Epithelial cell of proximal tubule (primary cell): ENCODE data around the gene P2RX2. TPM values are rescaled to one million over a fixed set of nuclear protein-coding genes. Genes with fewer than 3 reads are reported as not detected.

Experiments used
- DNase-seq: peaks from one replicate; pipeline ENCODE4 v3.0.0-alpha.2; 2011; ENCODE audit warnings: low read depth
- H3K4me3 ChIP-seq: 2 replicates; pipeline ENCODE4 v1.5.1; 2011; ENCODE audit warnings: low read depth, mild to moderate bottlenecking, low read length
- total RNA-seq: library from RNA; depleted of rRNA; stranded (reverse); fragments of >200 nt; gene quantifications from 2 replicates; pipeline ENCODE4 v1.2.3, GENCODE V29; 2015
- TF ChIP-seq, protein P1 (sequence below): conservative IDR thresholded peaks from 2 replicates; pipeline ENCODE4 v1.5.1; 2012; ENCODE audit warnings: low read depth, mild to moderate bottlenecking, low read length

P2RX2 gene
- total RNA-seq, 1 donor from 2014 or later: not detected

DNA sequence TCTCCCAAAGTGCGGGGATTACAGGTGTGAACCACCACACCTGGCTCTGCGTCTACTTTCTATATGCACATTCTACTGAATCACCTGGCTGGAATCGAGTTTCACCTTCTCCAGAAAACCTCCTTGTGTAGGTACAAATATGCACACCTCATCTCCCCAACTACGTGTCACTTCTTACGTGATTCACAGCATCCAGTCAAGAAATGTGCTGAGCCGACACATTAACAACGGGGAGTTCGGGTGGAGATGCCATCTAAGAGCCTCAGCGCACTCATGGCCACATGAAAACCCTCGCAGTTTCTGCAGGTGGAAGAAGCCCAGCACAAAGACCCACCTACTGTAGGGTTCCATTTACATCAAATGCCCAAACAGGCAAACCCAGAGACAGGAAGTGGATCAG lies 29.3 kb downstream of the P2RX2 start:
- TF ChIP-seq, protein P1, sequence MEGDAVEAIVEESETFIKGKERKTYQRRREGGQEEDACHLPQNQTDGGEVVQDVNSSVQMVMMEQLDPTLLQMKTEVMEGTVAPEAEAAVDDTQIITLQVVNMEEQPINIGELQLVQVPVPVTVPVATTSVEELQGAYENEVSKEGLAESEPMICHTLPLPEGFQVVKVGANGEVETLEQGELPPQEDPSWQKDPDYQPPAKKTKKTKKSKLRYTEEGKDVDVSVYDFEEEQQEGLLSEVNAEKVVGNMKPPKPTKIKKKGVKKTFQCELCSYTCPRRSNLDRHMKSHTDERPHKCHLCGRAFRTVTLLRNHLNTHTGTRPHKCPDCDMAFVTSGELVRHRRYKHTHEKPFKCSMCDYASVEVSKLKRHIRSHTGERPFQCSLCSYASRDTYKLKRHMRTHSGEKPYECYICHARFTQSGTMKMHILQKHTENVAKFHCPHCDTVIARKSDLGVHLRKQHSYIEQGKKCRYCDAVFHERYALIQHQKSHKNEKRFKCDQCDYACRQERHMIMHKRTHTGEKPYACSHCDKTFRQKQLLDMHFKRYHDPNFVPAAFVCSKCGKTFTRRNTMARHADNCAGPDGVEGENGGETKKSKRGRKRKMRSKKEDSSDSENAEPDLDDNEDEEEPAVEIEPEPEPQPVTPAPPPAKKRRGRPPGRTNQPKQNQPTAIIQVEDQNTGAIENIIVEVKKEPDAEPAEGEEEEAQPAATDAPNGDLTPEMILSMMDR: no peak
- no peak overlapping the region for H3K4me3 ChIP-seq
- no peak for DNase-seq

DNA sequence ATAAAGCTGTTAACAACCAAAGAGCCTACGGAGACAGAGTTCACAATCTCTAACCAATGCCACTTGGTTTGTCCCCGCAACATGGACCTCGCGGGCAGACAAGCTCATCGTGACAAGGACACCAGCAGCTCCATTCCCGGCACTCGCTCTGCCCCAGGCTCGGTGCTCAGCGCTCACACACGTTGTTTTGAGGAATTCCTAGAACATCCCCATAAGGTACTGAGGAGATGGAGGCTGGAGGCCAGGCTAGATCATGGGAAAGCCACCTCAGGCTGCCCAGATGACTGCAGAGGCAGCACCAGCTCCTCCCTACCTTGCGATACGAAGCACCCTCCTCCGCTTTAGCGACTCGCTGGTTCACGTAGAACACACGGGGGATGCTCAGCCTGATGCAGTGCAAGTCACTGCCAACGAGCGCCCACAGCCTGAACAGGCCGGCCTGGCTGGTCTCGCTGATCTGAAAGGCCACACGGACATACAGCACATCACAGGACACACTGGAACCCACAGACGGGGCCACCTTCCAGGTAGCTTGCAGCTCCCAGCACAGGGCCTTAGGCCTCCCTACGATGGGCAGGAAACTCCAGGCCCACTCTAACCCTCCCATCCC lies 30.1 kb downstream of the P2RX2 start:
- no peak for DNase-seq
- TF ChIP-seq, protein P1: no peak
- no peak overlapping the region for H3K4me3 ChIP-seq

DNA sequence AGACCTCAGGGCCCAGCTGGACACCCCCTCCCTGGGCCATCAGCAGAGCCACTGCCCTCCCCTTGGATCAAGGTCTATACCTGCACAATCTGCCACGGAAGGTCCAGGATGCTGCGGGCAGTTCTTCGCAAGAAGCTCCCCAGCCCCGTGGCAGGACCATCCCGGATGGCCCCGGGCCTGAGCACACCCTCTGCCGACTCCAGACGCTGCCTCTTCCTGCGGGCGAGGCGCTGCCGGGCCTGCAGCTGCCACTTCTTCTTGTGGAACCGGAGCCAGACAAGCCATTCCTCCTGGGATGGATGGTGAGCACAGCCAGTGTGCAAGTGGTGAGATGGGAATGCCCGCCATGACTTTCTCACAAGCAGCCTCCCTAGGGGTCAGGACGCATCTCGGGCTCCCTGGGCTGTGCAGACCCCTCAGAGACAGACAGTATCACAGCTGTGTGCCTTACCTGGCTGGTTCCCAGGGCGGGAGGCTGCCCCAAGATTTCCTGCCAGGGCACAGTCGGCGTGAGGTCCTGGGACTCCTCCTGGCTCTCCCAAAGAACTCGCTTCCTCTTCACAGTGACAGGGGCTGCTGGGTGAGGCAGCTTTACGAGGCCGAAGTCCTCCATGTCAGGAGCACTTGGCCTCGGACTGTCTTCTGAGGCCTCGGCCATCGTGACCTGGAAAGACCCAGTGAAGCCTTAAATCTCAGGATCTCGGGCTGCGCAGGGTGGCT lies 30.8 kb downstream of the P2RX2 start:
- no peak overlapping the region for H3K4me3 ChIP-seq
- TF ChIP-seq, protein P1: no peak
- no peak for DNase-seq

DNA sequence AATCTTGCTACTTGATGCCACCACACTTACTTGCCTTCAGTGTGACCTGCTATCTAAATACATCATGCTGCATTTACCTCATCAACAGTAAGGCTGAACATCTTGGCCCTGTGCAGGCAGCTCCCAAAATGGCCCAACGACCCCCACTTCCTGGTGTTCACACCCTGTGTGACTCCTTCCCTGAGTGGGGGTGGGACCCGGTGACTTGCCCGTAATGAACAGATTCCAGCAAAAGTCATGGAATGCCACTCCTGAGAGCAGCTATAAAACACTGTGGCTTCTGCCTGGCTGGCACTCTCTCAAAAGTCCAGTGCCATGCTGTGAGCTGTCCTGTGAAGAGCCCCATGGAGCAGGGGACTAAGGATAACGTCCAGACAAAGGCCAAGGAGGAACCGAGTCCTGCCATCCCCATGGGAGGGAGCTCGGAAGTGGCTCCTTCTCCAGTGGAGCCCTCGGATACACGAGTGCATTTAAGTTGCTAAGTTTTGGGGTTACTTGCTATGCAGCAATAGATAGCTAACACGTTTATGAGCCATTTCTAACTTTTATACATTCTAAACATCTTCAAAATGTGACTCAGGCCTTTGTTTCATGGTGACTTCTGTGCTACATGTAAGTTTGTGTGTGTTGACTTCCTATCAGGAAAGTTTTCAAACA lies 33.0 kb downstream of the P2RX2 start:
- H3K4me3 ChIP-seq: no peak overlapping the region
- no peak for DNase-seq
- TF ChIP-seq, protein P1: no peak

- TF ChIP-seq, protein P1: no peak
- H3K4me3 ChIP-seq: no peak overlapping the region
- no peak for DNase-seq
Observed at GRCh38 chr12:132653567-132654290, 35.2 kb downstream of the P2RX2 start.

DNA sequence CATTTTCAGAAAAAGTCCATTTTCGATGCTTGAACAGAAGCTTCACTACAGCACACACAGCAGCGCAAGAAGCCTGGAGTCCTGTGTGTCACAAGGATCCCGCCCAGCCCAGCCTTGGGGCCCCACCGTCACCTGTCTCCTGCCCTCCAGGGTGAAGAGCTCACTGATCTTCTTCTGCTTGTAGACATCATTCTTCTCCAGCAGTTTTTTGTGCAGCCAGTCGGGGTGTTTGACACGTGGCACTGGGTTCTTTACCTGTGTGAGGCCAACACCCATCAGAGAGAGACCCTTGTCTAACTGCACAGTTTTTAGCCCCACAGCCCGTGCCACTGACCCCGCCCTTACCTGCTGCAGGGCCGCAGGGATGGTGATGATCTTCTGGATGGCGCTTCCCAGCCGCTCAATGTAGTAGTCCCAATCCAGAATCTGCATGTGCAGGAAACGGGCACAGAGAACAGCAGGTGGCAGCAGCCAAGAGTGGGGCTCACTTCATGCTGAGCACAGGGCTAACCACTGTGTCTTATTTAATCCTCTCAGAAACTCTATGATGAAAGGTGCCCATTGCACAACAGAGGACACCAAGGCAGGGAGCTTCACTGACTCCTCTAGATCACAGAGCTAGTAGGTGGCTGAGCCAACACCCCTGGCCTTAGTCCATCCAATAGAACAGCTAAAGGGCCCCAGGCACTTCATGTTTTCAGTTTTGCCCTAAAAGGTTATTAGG lies 38.6 kb downstream of the P2RX2 start:
- no peak for DNase-seq
- no peak overlapping the region for H3K4me3 ChIP-seq
- TF ChIP-seq, protein P1: peak; percentile 5
